Ishikawa (cell line): ENCODE results near the gene TRIO.

ENCODE experiments used
- MAX ChIP-seq: IDR thresholded peaks from 2 replicates; pipeline ENCODE4 v1.6.1; 2012
- RAD21 ChIP-seq: IDR thresholded peaks from 2 replicates; pipeline ENCODE4 v1.6.1; 2012; ENCODE audit warnings: low read depth
- YY1 ChIP-seq: IDR thresholded peaks from 2 replicates; pipeline ENCODE4 v1.6.1; 2012; ENCODE audit warnings: low read depth

GRCh38 chr5:14195588-14195987 is 52.4 kb downstream of the TRIO start:
- TF ChIP-seq YY1: no peak
- no peak for TF ChIP-seq RAD21
- TF ChIP-seq MAX: no peak
